ENCODE measurements around the gene RABGAP1L.

RABGAP1L gene

DNA sequence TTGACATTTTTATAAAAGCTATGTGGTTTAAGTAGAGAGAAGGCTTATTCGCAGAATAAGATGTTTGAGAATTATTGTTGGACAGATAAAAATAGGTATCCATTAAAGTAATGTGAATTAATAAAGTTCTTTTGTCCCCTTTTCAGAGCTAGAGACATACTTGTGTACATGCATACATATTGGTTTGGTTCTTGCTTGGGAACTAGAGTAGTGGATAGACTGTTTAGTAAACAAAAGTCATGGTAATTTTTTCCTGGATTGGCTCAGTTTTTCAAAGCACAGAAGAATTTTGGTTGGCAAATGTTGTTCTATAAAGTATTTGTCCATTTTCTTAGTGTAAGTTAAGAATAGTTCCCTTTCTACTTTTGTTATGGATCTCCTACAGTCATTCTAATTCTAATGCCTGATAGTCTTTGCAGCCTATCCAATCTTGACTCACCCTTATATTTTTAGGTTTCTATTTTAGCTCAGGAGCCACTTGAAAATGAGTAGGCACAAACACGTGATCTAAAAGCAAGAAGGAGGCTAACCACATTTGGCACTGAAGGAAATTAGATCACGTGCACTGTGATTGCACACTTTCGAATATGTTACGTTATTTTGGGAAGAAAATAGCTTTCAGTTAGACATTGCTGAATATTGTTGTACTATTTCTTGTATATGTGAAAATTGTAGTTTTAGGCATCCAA, 47.0 kb downstream of the RABGAP1L start:
- H3K4me3 ChIP-seq (ENCODE audit: low read length): no peak overlapping the region
- no peak overlapping the region for H3K27ac ChIP-seq (ENCODE audit: low read length)
- no peaks in the 10 kb centered on the region for H3K27me3 ChIP-seq (ENCODE audit: control insufficient read depth, insufficient read depth, low read length)
- H3K36me3 ChIP-seq (ENCODE audit: control insufficient read depth, low read depth, low read length): no peaks in the 10 kb centered on the region
- H3K9ac ChIP-seq (ENCODE audit: low read length): no peak overlapping the region
- H3K4me1 ChIP-seq (ENCODE audit: control insufficient read depth, low read depth, low read length): peaks cover 6% of the 10 kb centered on the region
- H3K9me3 ChIP-seq (ENCODE audit: control insufficient read depth, low read depth, low read length): peaks cover 7% of the 10 kb centered on the region

DNA sequence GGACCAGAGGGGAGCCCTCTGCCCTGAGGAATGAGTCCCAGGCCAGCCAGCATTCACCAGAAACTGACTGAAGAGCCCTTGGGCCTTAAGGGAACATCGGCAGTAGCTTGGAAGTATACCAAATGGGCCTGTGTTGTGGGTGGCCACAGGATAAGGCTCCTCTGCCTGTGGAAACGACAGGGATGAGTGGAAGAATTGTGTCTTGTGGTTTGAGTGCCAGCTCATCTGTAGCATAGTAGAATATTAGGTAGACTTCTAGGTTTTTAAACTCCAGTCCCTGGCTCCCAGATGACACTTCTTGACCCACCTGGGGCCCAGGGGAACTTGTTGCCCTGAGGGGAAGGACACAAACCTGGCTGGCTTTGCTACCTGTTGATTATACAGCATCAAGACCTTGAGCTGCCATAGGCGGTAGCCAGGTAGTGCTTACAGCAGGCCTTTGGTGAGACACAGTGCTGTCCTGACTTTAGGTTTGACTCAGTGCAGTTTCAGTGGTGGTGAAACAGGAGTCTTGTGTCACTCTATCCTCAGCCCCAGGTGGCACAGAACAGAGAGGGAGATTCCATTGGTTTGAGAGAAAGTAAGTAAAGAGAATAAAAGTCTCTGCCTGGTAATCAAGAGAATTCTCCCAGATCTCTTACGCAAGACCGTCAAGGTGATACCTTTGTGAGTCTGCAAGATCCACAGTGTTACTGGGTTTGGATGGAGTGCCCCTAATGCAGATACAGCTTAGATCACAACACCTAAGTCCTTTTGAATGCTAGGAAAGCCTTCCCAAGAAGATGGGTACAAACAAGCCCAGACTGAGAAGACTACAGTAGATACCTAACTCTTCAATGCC, 50.2 kb downstream of the RABGAP1L start:
- Histone ChIP-seq H3K27ac (ENCODE audit: low read length) (no peak overlapping the region), H3K4me3 (ENCODE audit: low read length) (no peak overlapping the region), H3K9ac (ENCODE audit: low read length) (no peak overlapping the region), H3K4me1 (ENCODE audit: control insufficient read depth, low read depth, low read length) (peaks cover 6% of the 10 kb centered on the region), H3K27me3 (ENCODE audit: control insufficient read depth, insufficient read depth, low read length) (no peaks in the 10 kb centered on the region), H3K9me3 (ENCODE audit: control insufficient read depth, low read depth, low read length) (peaks cover 7% of the 10 kb centered on the region), H3K36me3 (ENCODE audit: control insufficient read depth, low read depth, low read length) (no peaks in the 10 kb centered on the region)

DNA sequence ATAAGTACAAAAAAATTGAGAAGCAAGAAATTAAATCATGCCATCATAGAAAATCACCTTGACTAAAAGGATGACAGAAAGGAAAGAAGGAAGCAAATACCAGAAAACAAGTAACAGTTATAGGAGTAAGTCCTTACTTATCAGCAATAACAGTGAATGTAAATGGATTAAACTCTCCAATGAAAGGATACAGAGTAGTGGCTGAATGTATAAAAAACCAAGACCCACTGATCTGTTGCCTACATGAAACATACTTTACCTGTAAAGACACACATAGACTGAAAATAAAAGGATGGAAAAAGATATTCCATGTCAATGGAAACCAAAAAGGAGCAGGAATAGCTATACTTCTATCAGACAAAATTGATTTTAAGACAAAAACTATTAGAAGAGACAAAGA, 52.2 kb downstream of the RABGAP1L start:
- H3K9ac ChIP-seq (ENCODE audit: low read length): no peak overlapping the region
- H3K4me1 ChIP-seq (ENCODE audit: control insufficient read depth, low read depth, low read length): peaks cover 2% of the 10 kb centered on the region
- H3K36me3 ChIP-seq (ENCODE audit: control insufficient read depth, low read depth, low read length): no peaks in the 10 kb centered on the region
- no peaks in the 10 kb centered on the region for H3K27me3 ChIP-seq (ENCODE audit: control insufficient read depth, insufficient read depth, low read length)
- H3K27ac ChIP-seq (ENCODE audit: low read length): no peak overlapping the region
- no peak overlapping the region for H3K4me3 ChIP-seq (ENCODE audit: low read length)
- H3K9me3 ChIP-seq (ENCODE audit: control insufficient read depth, low read depth, low read length): peaks cover 7% of the 10 kb centered on the region

- no peak overlapping the region for H3K4me3 ChIP-seq (ENCODE audit: low read length)
- no peak overlapping the region for H3K9ac ChIP-seq (ENCODE audit: low read length)
- peaks cover 7% of the 10 kb centered on the region for H3K4me1 ChIP-seq (ENCODE audit: control insufficient read depth, low read depth, low read length)
- H3K36me3 ChIP-seq (ENCODE audit: control insufficient read depth, low read depth, low read length): no peaks in the 10 kb centered on the region
- no peak overlapping the region for H3K27ac ChIP-seq (ENCODE audit: low read length)
- peaks cover 4% of the 10 kb centered on the region for H3K9me3 ChIP-seq (ENCODE audit: control insufficient read depth, low read depth, low read length)
- no peaks in the 10 kb centered on the region for H3K27me3 ChIP-seq (ENCODE audit: control insufficient read depth, insufficient read depth, low read length)
Observed at GRCh38 chr1:174215766-174216165, 56.4 kb downstream of the RABGAP1L start.

DNA sequence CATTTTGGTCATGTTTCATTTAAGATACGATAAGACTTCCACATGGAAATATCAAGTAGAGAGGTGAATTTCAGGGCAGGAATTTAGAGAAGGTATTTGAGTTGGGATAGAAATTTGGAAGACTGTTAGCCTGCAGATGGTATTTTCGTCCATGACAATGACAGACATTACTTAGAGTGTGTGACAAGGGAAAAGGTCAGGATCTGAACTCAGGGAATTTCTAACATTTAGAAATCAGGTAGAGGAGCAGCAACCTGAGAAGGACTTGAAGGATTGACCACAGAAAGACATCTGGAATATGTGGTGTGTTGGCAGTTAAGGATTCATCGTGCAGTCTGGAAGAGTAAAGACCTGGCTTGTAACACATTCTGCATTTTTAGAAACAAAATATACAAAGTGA, 57.9 kb downstream of the RABGAP1L start:
- Histone ChIP-seq H3K9ac (ENCODE audit: low read length) (no peak overlapping the region), H3K36me3 (ENCODE audit: control insufficient read depth, low read depth, low read length) (no peaks in the 10 kb centered on the region), H3K27ac (ENCODE audit: low read length) (no peak overlapping the region), H3K27me3 (ENCODE audit: control insufficient read depth, insufficient read depth, low read length) (no peaks in the 10 kb centered on the region), H3K4me1 (ENCODE audit: control insufficient read depth, low read depth, low read length) (peaks cover 7% of the 10 kb centered on the region), H3K4me3 (ENCODE audit: low read length) (no peak overlapping the region), H3K9me3 (ENCODE audit: control insufficient read depth, low read depth, low read length) (peaks cover 3% of the 10 kb centered on the region)

DNA sequence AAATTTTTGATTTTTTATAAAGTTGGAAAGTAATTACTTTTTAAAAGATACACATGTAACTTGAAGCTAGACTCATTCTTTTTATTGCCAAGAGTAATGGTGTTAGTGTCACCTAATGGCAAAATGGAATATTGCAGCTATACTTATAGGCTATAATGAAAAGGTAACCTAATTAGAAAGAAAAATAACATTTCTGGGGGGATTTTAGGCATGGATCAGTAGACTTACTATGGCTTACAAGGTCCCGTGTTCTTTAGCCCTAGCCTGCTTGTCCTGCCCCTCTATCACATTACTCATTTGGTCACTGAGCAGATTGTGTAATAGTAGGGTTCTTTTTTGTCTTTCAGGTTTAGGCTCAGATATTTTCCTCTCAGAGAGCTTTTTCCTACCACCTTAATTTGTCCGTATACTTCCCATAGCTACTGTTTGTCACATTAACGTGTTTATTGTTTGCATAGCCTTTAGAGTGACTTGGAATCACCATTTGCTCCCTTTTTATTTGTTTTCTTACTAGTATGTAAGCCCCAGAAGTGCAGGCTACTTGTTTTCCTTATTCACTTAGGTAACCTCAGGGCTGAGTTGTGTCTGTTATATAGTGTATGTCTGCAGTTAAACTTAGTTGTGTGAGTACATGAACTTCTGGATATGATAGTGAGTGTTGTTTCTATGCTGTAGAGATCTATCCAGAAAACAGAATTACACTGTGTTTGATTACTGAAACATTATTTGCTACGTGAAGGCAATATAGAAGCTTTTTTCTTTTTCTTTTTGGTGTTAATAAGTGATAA, 58.7 kb downstream of the RABGAP1L start:
- no peak overlapping the region for H3K27ac ChIP-seq (ENCODE audit: low read length)
- no peaks in the 10 kb centered on the region for H3K27me3 ChIP-seq (ENCODE audit: control insufficient read depth, insufficient read depth, low read length)
- peaks cover 7% of the 10 kb centered on the region for H3K4me1 ChIP-seq (ENCODE audit: control insufficient read depth, low read depth, low read length)
- no peaks in the 10 kb centered on the region for H3K36me3 ChIP-seq (ENCODE audit: control insufficient read depth, low read depth, low read length)
- no peak overlapping the region for H3K4me3 ChIP-seq (ENCODE audit: low read length)
- H3K9ac ChIP-seq (ENCODE audit: low read length): no peak overlapping the region
- peaks cover 7% of the 10 kb centered on the region for H3K9me3 ChIP-seq (ENCODE audit: control insufficient read depth, low read depth, low read length)

DNA sequence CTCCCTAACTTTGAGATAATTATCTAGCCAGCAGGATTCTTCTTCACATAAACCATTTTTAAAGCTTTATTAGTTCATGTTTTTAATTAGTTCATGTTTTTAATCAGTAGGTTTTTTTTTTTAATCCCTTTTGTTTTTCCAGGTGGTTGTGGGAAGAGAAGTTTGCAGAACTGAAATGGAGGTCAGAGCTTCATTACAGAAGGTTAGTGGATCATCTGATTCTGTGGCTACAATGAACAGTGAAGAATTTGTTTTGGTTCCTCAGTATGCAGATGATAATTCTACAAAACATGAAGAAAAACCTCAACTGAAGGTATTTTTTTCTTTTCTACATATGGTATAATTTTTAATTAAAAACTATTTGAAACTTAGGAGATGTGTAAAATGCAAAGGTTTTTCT, 59.7 kb downstream of the RABGAP1L start:
- H3K4me3 ChIP-seq (ENCODE audit: low read length): no peak overlapping the region
- peaks cover 7% of the 10 kb centered on the region for H3K4me1 ChIP-seq (ENCODE audit: control insufficient read depth, low read depth, low read length)
- H3K36me3 ChIP-seq (ENCODE audit: control insufficient read depth, low read depth, low read length): no peaks in the 10 kb centered on the region
- H3K9me3 ChIP-seq (ENCODE audit: control insufficient read depth, low read depth, low read length): peaks cover 7% of the 10 kb centered on the region
- no peaks in the 10 kb centered on the region for H3K27me3 ChIP-seq (ENCODE audit: control insufficient read depth, insufficient read depth, low read length)
- H3K27ac ChIP-seq (ENCODE audit: low read length): no peak overlapping the region
- no peak overlapping the region for H3K9ac ChIP-seq (ENCODE audit: low read length)

DNA sequence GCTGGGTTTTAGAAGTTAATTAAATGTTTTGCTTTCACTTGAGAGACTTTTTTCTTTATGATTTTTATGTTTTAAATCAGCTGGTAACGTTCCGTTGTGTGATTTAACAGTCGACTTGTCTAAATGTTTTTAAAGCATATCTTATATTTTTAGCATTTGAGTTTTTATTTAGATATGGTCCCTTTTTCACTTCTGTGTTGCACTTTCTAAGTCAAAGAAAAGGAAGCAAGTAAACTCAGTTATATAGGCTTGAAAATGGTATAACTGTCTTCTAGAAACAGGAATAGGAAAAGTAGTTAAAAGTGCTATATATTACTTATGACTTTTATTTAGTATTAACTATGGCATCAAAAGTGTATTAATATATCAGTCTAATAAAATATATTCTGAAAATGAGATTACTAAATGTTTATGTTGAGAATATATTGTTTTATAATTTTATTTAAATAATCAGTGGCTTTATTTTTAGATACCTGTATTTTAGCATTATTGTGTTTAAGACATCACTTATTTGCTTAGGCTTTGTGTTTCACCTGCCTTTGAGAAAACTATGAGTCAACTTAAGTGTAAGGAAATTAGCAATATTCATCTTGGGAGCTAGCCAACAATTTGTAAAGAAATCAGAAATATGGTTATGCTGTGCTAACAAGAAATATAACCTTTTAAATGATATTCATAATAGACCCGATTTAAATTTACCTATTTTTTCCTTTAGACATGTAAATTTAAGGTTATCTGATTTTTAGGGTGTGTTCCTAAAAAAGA, 60.5 kb downstream of the RABGAP1L start:
- peaks cover 7% of the 10 kb centered on the region for H3K4me1 ChIP-seq (ENCODE audit: control insufficient read depth, low read depth, low read length)

DNA sequence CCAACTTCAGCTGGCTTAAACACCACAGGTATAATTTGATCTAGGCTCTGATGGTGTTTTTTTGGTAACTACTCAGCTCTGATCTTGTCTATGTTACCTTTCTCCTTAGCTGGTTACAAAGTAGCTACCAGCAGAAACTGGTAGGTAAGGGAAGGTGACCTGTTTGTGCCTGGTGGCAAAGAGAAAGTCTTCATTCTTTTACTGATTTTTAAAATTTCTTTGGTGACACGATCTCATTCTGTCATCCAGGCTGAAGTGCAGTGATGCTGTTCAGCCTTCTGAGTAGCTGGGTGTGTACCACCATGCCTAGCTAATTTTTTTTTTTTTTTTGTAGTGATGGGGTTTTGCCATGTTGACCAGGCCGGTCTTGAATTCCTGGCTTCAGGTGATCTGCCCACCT, 62.4 kb downstream of the RABGAP1L start:
- H3K9me3 ChIP-seq (ENCODE audit: control insufficient read depth, low read depth, low read length): peaks cover 7% of the 10 kb centered on the region
- H3K36me3 ChIP-seq (ENCODE audit: control insufficient read depth, low read depth, low read length): no peaks in the 10 kb centered on the region
- H3K4me3 ChIP-seq (ENCODE audit: low read length): no peak overlapping the region
- H3K27ac ChIP-seq (ENCODE audit: low read length): no peak overlapping the region
- H3K27me3 ChIP-seq (ENCODE audit: control insufficient read depth, insufficient read depth, low read length): no peaks in the 10 kb centered on the region
- peaks cover 7% of the 10 kb centered on the region for H3K4me1 ChIP-seq (ENCODE audit: control insufficient read depth, low read depth, low read length)
- no peak overlapping the region for H3K9ac ChIP-seq (ENCODE audit: low read length)

More for the DNA sequence above, 60.5 kb downstream of the RABGAP1L start:
- Histone ChIP-seq H3K9me3 (ENCODE audit: control insufficient read depth, low read depth, low read length) (peaks cover 7% of the 10 kb centered on the region), H3K27me3 (ENCODE audit: control insufficient read depth, insufficient read depth, low read length) (no peaks in the 10 kb centered on the region), H3K9ac (ENCODE audit: low read length) (no peak overlapping the region), H3K4me3 (ENCODE audit: low read length) (no peak overlapping the region), H3K36me3 (ENCODE audit: control insufficient read depth, low read depth, low read length) (no peaks in the 10 kb centered on the region), H3K27ac (ENCODE audit: low read length) (no peak overlapping the region)

DNA sequence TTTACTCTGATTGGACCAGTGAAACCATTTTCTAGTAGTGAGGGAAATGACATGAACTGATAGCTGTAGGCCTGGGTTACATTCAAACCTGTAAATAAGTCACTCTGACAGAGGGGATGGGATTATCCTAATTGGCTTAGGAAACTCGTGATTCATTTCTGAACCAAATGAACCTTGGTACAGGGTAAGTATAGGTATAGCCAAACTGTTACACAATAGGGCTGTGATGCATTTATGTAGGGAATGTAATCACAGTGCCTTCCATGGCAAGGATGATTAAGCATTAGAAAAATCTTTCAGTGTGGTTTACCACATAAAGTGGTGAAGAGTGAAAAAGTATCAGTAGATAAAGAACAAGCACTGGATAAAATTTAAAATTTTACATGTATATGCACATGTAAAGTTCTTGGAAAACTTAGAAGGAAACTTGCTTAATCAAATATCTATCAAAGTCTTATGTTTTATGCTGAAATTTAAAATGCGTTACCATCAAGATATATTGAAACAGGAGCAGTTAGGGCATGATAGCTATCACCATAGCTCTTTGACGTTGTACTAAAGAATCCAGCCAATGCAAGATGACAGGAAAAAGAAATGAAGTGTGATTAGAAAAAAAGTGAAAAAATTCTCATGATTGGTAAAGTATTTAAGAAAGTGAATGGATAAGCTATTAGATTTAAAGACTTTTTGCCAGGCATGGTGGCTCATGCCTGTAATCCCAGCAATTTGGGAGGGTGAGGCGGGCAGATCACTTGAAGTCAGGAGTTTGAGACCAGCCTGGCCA, 63.0 kb downstream of the RABGAP1L start:
- no peak overlapping the region for H3K9ac ChIP-seq (ENCODE audit: low read length)
- no peaks in the 10 kb centered on the region for H3K27me3 ChIP-seq (ENCODE audit: control insufficient read depth, insufficient read depth, low read length)
- H3K27ac ChIP-seq (ENCODE audit: low read length): no peak overlapping the region
- no peak overlapping the region for H3K4me3 ChIP-seq (ENCODE audit: low read length)
- no peaks in the 10 kb centered on the region for H3K36me3 ChIP-seq (ENCODE audit: control insufficient read depth, low read depth, low read length)
- H3K9me3 ChIP-seq (ENCODE audit: control insufficient read depth, low read depth, low read length): peaks cover 7% of the 10 kb centered on the region
- H3K4me1 ChIP-seq (ENCODE audit: control insufficient read depth, low read depth, low read length): peaks cover 2% of the 10 kb centered on the region

Measured in iPS-18a (cell line).